ENCODE data around the gene NDUFV3.

NDUFV3 gene

DNA sequence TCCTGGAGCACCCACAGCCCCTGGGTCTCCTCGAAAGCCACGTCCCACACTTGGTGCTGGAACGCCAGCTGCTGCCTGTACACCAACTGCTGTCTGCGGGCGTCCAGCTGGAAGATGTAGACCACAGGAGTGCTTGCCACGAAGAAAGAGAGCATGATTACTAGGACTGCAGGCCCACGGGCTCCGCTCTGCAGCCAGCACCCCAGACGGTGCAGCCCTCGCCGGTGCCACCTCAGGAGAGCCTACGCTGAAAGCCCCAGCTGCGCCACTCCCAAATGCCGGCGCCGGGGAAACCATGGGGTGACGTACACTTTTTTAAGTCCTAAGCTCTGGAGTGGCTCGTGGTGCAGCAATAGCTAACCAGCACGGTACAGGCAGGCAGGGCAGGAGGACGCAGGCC, 39.5 kb upstream of the NDUFV3 start:
- TF ChIP-seq, protein P1, sequence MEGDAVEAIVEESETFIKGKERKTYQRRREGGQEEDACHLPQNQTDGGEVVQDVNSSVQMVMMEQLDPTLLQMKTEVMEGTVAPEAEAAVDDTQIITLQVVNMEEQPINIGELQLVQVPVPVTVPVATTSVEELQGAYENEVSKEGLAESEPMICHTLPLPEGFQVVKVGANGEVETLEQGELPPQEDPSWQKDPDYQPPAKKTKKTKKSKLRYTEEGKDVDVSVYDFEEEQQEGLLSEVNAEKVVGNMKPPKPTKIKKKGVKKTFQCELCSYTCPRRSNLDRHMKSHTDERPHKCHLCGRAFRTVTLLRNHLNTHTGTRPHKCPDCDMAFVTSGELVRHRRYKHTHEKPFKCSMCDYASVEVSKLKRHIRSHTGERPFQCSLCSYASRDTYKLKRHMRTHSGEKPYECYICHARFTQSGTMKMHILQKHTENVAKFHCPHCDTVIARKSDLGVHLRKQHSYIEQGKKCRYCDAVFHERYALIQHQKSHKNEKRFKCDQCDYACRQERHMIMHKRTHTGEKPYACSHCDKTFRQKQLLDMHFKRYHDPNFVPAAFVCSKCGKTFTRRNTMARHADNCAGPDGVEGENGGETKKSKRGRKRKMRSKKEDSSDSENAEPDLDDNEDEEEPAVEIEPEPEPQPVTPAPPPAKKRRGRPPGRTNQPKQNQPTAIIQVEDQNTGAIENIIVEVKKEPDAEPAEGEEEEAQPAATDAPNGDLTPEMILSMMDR (IDR thresholded peaks at IDR 0.05; ENCODE audit: insufficient read depth, missing control alignments): no peak

DNA sequence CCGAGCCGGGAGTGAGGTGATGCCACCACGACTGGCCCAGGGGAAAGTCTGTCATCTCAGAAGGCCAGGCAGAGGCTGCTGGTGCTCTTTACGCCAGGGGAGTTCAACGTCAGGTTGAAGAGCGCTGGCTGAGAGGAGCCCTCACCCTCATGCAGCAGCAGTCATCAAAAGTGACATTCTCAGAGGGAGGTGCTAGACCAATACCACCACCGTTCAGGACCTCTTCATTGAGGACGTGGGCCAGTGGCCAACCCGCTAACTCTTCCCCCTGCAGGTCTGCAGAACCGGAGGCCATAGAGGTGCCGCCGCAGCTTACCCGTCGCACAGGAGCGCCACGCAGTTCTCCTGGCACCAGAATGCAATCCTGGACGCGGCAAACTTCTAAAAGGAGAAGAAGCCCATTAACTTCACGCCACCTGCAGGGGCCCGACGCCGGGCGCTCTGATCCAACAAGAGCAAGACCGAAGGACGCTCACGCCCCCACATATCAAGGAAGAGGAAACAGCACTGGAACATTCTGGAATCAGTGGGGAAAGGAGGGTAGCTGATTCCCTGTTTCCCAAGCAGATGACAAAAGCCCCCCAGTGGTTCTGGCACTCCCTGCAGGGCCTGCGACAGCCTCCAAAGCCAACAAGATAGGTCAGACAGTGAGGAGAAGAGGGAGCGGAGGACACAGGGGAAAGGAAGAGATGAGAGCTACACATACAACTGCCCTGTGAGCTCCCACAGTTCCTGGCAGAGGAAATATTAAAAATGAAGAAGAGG, 38.7 kb upstream of the NDUFV3 start:
- no peak for FAIRE-seq

More for the DNA sequence above, 39.5 kb upstream of the NDUFV3 start:
- DNase-seq (ENCODE audit: insufficient read length, low spot score): no peak
- FAIRE-seq: no peak

DNA sequence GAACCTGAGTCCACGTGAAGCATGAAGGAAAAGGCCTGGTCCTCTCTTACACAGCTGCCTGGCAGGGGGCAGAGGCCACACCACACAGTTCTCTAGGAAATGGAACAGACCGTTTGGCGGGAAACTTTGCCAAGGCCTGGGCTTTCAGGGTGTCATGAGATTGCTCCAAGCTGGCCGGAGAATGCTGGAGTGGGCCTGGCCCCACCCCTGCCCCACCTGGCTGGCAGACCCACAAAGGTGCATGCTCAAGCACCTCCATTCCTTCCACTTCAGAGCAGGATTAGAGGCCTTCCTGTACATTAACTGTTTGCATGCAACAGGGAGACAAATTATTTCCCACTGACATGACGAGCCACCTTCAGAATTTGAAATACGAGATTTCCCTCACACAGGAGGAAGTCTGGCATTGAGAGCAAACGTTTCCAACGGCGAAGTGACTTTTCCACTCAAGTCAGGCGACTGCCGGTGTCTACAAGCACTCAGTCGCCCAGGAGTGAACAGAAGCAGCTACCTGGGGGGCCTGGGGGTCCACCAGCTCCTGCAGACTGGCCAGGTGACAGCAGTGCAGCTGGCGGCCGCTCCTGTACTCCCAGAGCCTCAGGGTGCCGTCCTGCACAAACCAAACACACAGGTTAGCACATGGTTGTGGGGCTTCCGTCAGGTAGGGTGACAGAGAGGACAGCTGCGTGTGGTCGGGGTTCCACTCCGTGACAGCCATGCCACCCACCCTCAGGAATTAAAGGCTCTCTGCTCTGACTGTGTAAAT, 37.8 kb upstream of the NDUFV3 start:
- no peak for DNase-seq (ENCODE audit: insufficient read length, low spot score)
- TF ChIP-seq, protein P1 (IDR thresholded peaks at IDR 0.05; ENCODE audit: insufficient read depth, missing control alignments): no peak
- no peak for FAIRE-seq

More for the DNA sequence above, 38.7 kb upstream of the NDUFV3 start:
- TF ChIP-seq, protein P1 (IDR thresholded peaks at IDR 0.05; ENCODE audit: insufficient read depth, missing control alignments): no peak
- DNase-seq (ENCODE audit: insufficient read length, low spot score): no peak

DNA sequence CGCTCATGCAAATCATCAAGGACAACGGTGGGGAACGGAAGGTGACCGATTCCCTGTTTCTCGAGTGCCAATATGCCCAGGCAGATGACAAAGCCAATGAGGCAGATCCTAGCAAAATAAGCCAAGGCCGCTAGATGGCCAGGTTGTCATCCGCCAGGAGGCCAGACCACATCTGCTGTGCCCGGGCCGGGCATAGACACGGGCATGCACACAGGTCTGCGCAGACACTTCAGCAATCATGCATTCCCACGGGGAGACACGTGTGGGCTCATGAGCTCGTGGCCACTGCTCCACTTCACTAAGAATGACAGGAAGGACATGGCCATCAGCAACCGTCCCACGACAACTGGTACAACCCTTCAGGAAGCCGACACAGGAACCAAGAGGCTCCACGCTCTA, 37.2 kb upstream of the NDUFV3 start:
- TF ChIP-seq, protein P1 (IDR thresholded peaks at IDR 0.05; ENCODE audit: insufficient read depth, missing control alignments): no peak
- DNase-seq (ENCODE audit: insufficient read length, low spot score) (no peak), FAIRE-seq (no peak)

DNA sequence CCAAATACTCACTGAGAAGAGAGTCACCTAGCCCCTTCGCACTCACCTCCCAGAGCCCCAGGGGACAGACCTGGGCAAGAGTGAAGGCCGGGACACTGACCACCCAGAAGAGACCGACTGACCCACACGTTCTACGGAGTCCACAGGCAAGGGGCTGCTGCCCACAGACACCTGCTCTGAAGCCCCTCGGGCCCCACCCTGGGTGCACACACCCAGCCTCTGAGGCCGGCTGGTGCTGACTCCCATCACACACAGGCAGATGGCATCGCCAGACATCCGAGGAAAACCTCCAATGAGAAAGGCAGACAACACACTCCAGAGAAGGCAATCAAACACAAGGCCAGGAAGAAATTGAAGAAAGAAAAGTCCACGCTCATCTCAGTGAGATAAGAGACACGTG, 35.9 kb upstream of the NDUFV3 start:
- DNase-seq (ENCODE audit: insufficient read length, low spot score) (no peak), FAIRE-seq (no peak)
- TF ChIP-seq, protein P1 (IDR thresholded peaks at IDR 0.05; ENCODE audit: insufficient read depth, missing control alignments): no peak

DNA sequence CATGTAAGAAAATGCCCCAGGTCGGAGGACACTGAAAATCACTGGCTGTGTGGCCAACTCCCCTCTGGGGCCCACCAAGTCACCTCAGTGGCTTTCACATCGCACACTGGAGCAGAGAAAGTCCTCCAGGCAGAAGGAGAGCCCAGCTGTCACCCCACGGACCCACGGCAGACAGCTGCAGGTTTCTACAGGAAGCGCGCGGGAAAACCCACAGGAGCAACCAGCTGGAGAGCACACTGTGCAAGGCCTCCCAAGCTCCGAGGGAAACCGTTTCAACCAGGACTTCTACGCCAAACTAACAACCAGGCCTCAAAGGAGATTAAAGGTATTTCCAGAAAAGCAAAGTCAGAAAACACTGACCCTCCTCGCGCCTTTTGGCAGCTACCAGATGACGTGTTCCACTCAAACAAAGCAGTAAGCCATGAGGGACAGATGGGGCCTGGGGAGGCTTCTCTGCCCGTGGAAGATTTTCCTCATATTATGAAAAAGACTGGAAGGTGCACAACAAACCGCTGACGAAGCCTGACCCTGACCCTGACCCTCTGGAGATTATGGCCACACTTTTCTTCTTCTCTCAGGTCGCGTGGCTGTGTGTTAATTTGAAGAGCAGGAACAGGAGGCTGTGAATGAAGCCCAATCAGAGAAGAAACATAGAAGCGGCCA, 34.8 kb upstream of the NDUFV3 start:
- no peak for FAIRE-seq
- TF ChIP-seq, protein P1 (IDR thresholded peaks at IDR 0.05; ENCODE audit: insufficient read depth, missing control alignments): no peak
- no peak for DNase-seq (ENCODE audit: insufficient read length, low spot score)

Measured in D721Med (cell line).